ELF-1 (cell line): ENCODE data around the gene FUOM.
"Not testable (repeated sequence)": the region's sequence is repeated elsewhere in the genome, so short reads cannot be mapped to it uniquely, and the experiment has no call there.

Source experiments
- DNase-seq: peaks from one replicate; pipeline ENCODE4 v3.0.0-alpha.2; 2016; ENCODE audit warnings: low read depth, low spot score

FUOM gene

GRCh38 chr10:133332936-133333699, 24.7 kb downstream of the FUOM start:
- no peak for DNase-seq

GRCh38 chr10:133329491-133330202, 28.2 kb downstream of the FUOM start:
- peak; percentile 94 for DNase-seq

- no peak for DNase-seq
These were observed 29.2 kb downstream of the FUOM start for GRCh38 chr10:133328358-133329343.

- no peak for DNase-seq
These were observed 30.0 kb downstream of the FUOM start for GRCh38 chr10:133327651-133328357.

GRCh38 chr10:133326745-133327650, 30.8 kb downstream of the FUOM start:
- DNase-seq = no peak

- DNase-seq = no peak
These were observed 31.6 kb downstream of the FUOM start for GRCh38 chr10:133326223-133326551.

- DNase-seq = no peak
These were observed 32.2 kb downstream of the FUOM start for GRCh38 chr10:133325440-133326222.

- no peak for DNase-seq
These were observed 33.0 kb downstream of the FUOM start for GRCh38 chr10:133324857-133325260.

GRCh38 chr10:133324198-133324792, 33.5 kb downstream of the FUOM start:
- peak; percentile 59 for DNase-seq

GRCh38 chr10:133322064-133322709, 35.6 kb downstream of the FUOM start:
- DNase-seq = not testable (repeated sequence)

- DNase-seq = not testable (repeated sequence)
These were observed 36.9 kb downstream of the FUOM start for GRCh38 chr10:133320852-133321422.

- peak; percentile 83 for DNase-seq
These were observed 39.2 kb downstream of the FUOM start for GRCh38 chr10:133318494-133319127.

- DNase-seq = no peak
These were observed 41.1 kb downstream of the FUOM start for GRCh38 chr10:133316732-133317131.

- no peak for DNase-seq
These were observed 41.6 kb downstream of the FUOM start for GRCh38 chr10:133316266-133316665.

- DNase-seq = no peak
These were observed 42.0 kb downstream of the FUOM start for GRCh38 chr10:133315847-133316246.

- DNase-seq = no peak
These were observed 42.9 kb downstream of the FUOM start for GRCh38 chr10:133314911-133315310.

GRCh38 chr10:133313192-133313591, 44.6 kb downstream of the FUOM start:
- DNase-seq = no peak

GRCh38 chr10:133312769-133313145, 45.1 kb downstream of the FUOM start:
- no peak for DNase-seq
